Measurements from ENCODE around the gene LTB4R2. TPM values are rescaled to one million over a fixed set of nuclear protein-coding genes. Genes with fewer than 3 reads are reported as not detected.
"Not testable (repeated sequence)": the region's sequence is repeated elsewhere in the genome, so short reads cannot be mapped to it uniquely, and the experiment has no call there.

Gene LTB4R2
- total RNA-seq, 1 donor from 2014 or later, result 8.2 TPM

DNA sequence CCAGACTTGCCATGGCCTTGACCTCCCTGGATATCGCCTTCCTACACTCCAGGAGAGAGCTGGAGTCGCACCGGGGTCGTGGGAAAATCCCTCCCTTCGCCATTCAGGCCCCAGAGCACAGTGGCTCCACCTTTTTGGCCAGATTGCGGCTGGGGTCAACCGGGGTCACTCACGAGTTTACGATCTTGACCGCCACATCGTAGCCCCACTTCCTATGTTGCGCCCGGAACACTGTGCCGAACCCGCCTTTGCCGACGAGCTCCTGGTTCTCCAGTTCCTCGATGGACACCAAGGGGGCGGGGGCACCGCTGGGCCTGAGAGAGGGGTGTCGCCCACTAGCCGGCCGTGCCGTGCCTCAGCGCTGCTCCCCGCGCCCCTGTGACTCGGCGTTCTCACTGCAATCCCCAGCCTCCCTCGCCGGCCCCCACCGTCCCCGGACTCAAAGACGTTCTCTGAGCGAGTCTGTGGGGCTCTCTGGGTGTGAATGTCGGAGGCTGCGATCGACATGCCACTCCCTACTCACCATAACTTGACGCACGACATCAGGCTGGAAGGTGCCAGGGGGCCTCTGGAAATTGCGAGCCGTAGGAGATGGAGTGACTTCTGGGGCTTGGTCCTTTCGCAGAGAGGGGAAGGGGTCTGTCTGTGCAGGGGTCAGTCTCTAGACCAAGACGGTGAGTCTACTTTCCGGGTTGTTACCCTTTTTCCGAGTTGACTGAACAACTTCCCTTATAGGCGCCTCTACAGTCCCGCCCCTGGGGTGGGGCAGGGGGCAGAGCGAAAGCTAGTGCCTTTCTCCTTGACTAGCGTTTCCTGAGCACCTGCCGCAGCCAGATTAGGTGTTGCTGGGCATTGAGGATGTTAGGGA is 29.6 kb downstream of the LTB4R2 start, which contains the start of gene RIPK3:
RIPK3 (minus strand) TSS at position 708 of the 868 bp plus-strand sequence; CDS start at position 543, 165 bp downstream.
- DNase-seq (ENCODE audit: low spot score), result peak; percentile 76

GRCh38 chr14:24340606-24341005 is 30.7 kb downstream of the LTB4R2 start:
- no peak for DNase-seq (ENCODE audit: low spot score)

DNA sequence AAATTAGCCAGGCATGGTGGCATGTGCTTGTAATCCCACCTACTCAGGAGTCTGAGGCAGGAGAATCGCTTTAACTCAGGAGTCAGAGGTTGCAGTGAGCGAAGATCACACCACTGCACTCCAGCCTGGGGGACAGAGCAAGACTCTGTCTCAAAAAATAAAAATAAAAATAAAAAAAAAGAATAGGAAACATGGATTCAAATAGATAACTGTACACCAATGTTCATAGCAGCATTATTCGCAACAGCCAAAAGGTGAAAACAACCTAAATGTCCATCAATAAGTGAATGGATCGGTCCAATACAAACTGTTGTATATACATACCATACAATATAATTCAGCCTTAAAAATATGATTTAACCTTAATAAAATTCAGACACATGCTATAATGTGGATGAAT is 32.9 kb downstream of the LTB4R2 start:
- DNase-seq (ENCODE audit: low spot score), result no peak

- DNase-seq (ENCODE audit: low spot score), result no peak
Measured at GRCh38 chr14:24343795-24344660, 34.1 kb downstream of the LTB4R2 start.

DNA sequence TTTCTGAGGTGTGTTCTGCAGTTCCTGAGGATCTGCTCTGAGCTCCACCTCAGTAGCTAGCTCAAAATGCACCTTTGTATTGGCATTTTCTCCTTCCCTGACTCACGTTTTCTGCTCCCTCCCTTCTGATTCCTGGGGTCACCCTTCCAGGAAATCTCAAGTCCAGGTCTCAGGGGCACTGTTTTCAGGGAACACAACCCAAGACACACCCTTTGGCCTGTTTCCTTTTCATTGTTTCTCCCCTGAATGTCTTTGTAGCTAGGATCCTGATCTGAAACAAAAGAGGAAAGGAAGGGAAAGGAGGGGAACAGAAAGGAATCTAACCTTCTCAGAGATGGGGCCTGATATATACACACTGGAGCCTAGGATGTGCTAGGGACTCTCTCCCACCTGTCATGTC is 37.2 kb downstream of the LTB4R2 start:
- no peak for DNase-seq (ENCODE audit: low spot score)

- no peak for DNase-seq (ENCODE audit: low spot score)
Measured at GRCh38 chr14:24348186-24348585, 38.2 kb downstream of the LTB4R2 start.

- no peak for DNase-seq (ENCODE audit: low spot score)
Measured at GRCh38 chr14:24349742-24350141, 39.8 kb downstream of the LTB4R2 start.

GRCh38 chr14:24351517-24351916 is 41.6 kb downstream of the LTB4R2 start:
- no peak for DNase-seq (ENCODE audit: low spot score)

- DNase-seq (ENCODE audit: low spot score), result no peak
Measured at GRCh38 chr14:24353559-24354481, 43.9 kb downstream of the LTB4R2 start.

DNA sequence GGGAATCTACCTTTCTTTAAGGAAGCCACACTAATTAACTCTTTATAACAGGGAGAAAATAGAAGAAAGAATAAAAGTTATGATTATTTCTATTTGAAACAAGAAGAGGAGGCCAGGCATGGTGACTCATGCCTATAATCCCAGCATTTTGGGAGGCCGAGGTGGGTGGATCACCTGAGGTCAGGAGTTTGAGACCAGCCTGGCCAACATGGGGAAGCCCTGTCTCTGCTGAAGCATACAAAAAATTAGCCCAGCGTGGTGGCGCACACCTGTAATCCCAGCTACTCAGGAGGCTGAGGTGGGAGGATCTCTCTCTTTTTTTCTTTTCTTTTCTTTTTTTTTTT is 44.5 kb downstream of the LTB4R2 start:
- not testable (repeated sequence) for DNase-seq (ENCODE audit: low spot score)

GRCh38 chr14:24355009-24355408 is 45.1 kb downstream of the LTB4R2 start:
- no peak for DNase-seq (ENCODE audit: low spot score)

DNA sequence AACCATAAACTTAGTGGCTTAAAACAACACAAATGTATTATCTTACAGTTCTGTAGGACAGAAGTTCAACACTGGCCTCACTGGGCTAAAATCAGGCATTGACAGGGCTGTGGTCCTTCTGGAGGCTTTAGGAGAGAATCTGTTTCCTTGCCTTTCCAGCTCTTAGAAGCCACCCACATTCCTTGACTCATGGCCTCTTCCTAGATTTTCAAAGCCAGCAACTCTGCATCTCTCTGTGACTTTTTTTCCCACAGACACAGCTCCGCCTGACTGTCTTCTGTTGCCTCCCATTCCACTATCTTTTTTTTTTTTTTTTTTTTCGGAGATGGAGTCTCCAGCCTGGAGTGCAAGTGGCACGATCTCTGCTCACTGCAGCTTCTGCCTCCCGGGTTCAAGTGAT is 46.3 kb downstream of the LTB4R2 start:
- no peak for DNase-seq (ENCODE audit: low spot score)

DNA sequence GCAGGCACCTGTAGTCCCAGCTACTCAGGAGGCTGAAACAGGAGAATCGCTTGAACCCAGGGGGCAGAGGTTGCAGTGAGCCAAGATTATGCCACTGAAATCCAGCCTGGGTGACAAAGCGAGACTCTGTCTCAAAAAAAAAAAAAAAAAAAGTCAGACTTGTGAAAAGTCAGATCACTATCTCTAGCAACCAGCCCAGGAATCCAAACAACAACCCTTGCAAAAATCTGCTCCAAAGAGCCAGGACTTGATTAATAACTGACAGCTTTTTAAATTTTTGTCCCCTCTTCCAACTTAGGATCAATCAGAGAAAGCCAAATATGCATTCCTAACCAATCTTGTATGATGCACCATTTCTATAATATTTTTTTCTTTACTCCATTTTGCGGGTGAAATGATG is 50.3 kb downstream of the LTB4R2 start:
- DNase-seq (ENCODE audit: low spot score), result no peak

GRCh38 chr14:24361326-24361725 is 51.4 kb downstream of the LTB4R2 start:
- no peak for DNase-seq (ENCODE audit: low spot score)

Other genes with a start within 250 kb of the LTB4R2 start
- gene CPNE6, start 238.6 kb upstream of the LTB4R2 start, total RNA-seq, result 1.5 TPM
- 116 TPM for gene PCK2, start 215.8 kb upstream of the LTB4R2 start, total RNA-seq
- 65.7 TPM for gene DCAF11, start 195.4 kb upstream of the LTB4R2 start, total RNA-seq
- gene NRL, start 195.2 kb upstream of the LTB4R2 start, total RNA-seq, result 3.9 TPM
- 0.55 TPM for gene FITM1, start 179.5 kb upstream of the LTB4R2 start, total RNA-seq
- 227 TPM for gene PSME1, start 173.9 kb upstream of the LTB4R2 start, total RNA-seq
- 25.7 TPM for gene EMC9, start 168.5 kb upstream of the LTB4R2 start, total RNA-seq
- gene PSME2, start 163.5 kb upstream of the LTB4R2 start, total RNA-seq, result 213 TPM
- gene RNF31, start 162.6 kb upstream of the LTB4R2 start, total RNA-seq, result 86.6 TPM
- 101 TPM for gene IRF9, start 148.9 kb upstream of the LTB4R2 start, total RNA-seq
- 12.6 TPM for gene REC8, start 138.1 kb upstream of the LTB4R2 start, total RNA-seq
- 69.1 TPM for gene IPO4, start 121.3 kb upstream of the LTB4R2 start, total RNA-seq
- 42.9 TPM for gene TM9SF1, start 114.7 kb upstream of the LTB4R2 start, total RNA-seq
- 2.1 TPM for gene TSSK4, start 104.4 kb upstream of the LTB4R2 start, total RNA-seq
- 58.6 TPM for gene CHMP4A, start 96.7 kb upstream of the LTB4R2 start, total RNA-seq
- gene MDP1, start 94.1 kb upstream of the LTB4R2 start, total RNA-seq, result 17.0 TPM
- gene NEDD8, start 77.8 kb upstream of the LTB4R2 start, total RNA-seq, result 159 TPM
- 78.7 TPM for gene GMPR2, start 77.2 kb upstream of the LTB4R2 start, total RNA-seq
- gene TINF2, start 67.5 kb upstream of the LTB4R2 start, total RNA-seq, result 82.5 TPM
- gene TGM1, start 47.0 kb upstream of the LTB4R2 start, total RNA-seq, result 7.7 TPM
- gene RABGGTA, start 38.5 kb upstream of the LTB4R2 start, total RNA-seq, result 36.1 TPM
- 28.7 TPM for gene DHRS1, start 10.4 kb upstream of the LTB4R2 start, total RNA-seq
- gene NOP9, start 10.3 kb upstream of the LTB4R2 start, total RNA-seq, result 36.5 TPM
- 11.1 TPM for gene CIDEB, start 2.2 kb upstream of the LTB4R2 start, total RNA-seq
- gene LTB4R, start 1.4 kb downstream of the LTB4R2 start, total RNA-seq, result 9.6 TPM
- gene ADCY4, start 24.9 kb downstream of the LTB4R2 start, total RNA-seq, result 61.7 TPM
- 22.4 TPM for gene RIPK3, start 29.9 kb downstream of the LTB4R2 start, total RNA-seq
- 67.2 TPM for gene NFATC4, start 58.0 kb downstream of the LTB4R2 start, total RNA-seq
- 32.7 TPM for gene NYNRIN, start 88.9 kb downstream of the LTB4R2 start, total RNA-seq
- gene CBLN3, start 119.5 kb downstream of the LTB4R2 start, total RNA-seq, result 2.2 TPM
- 72.9 TPM for gene KHNYN, start 119.8 kb downstream of the LTB4R2 start, total RNA-seq
- gene SDR39U1, start 132.6 kb downstream of the LTB4R2 start, total RNA-seq, result 73.5 TPM
- 2.2 TPM for gene CMA1, start 198.1 kb downstream of the LTB4R2 start, total RNA-seq